Pancreas (tissue), 10 donors: ENCODE results near the gene PRRT3. TPM values are rescaled to one million over a fixed set of nuclear protein-coding genes. Genes with fewer than 3 reads are reported as not detected.
A peak's percentile ranks its signal among the peaks of the same experiment; 100 is the strongest.

Experiments used
- ATAC-seq, 4 donors: fragments of 200-7000 bp; cut with Tn5 transposase; one replicate each; pipeline versions ENCODE4 v1.8.0 to v1.9.1; 2020; ENCODE audit warnings: mild to moderate bottlenecking in 4 of 4, moderate library complexity in 4 of 4
- DNase-seq, 6 donors: peaks; one replicate each; pipeline ENCODE4 v3.0.0-alpha.2; 2020
- FAIRE-seq: peaks from 2 replicates; lab custom pipeline; 2012; peaks lifted over from hg19 to GRCh38; lab: Jason Lieb, UNC
- H3K27ac ChIP-seq, 4 donors: fragments of 200-600 bp; sonication (generic); 1 replicate in 3 of 4; 2 replicates in 1 of 4; pipeline versions ENCODE4 v1.5.0 to v1.8.0; 2020
- H3K27me3 ChIP-seq, 4 donors: fragments of 200-600 bp; one replicate each; pipeline ENCODE4 v1.8.0; 2021
- H3K36me3 ChIP-seq, 3 donors: fragments of 200-600 bp; sonication (generic) in 1 of 3; one replicate each; pipeline versions ENCODE4 v1.5.0 to v1.8.0; 2020 to 2021
- H3K4me1 ChIP-seq, 3 donors: fragments of 200-600 bp; one replicate each; pipeline ENCODE4 v1.8.0; 2021
- H3K4me3 ChIP-seq, 4 donors: fragments of 200-600 bp; sonication (generic) in 2 of 4; one replicate each; pipeline versions ENCODE4 v1.5.0 to v1.8.0; 2020 to 2021
- H3K9me3 ChIP-seq, 4 donors: fragments of 200-600 bp; one replicate each; pipeline ENCODE4 v1.8.0; 2021
- WGBS, 2 donors: extraction: QIAGEN DNeasy Blood & Tissue Kit; methylation state at CpG; one replicate each; pipeline ENCODE4 v1.1.7; 2013; 5-methylcytosine and 5-hydroxymethylcytosine counted together
- intact Hi-C, 3 donors: fragments of 100-400 bp; cut with DNase I; formaldehyde crosslinking; loops; one replicate each; pipeline versions ENCODE4 v1.11.1 to v1.14.2; 2022
- polyA plus RNA-seq, 2 donors: library from polyadenylated mRNA; stranded (reverse); fragments of 200-250 nt; gene quantifications; one replicate each; pipeline ENCODE4 v1.2.3, GENCODE V29; 2013
- total RNA-seq, 6 donors: library from RNA; stranded (reverse); fragmentation: NEBNext Ultra II Directional in 4 of 6; extraction: Animal tissue kit (Norgen Biotek cat#: 25700) in 4 of 6; gene quantifications; one replicate each; pipeline versions ENCODE4 v1.2.1 to v1.2.4, GENCODE V29; 2021 to 2023
- TF ChIP-seq, protein P1 (sequence below), 4 donors: fragments of 200-600 bp; sonication (generic) in 3 of 4; IDR thresholded peaks; one replicate each; pipeline versions ENCODE4 v1.5.0 to v1.8.0; 2021; ENCODE audit warnings: antibody characterized with exemption in 4 of 4
- donor health status: healthy with polysubstance abuse.
- donor health status: DM: no; HTN: no; CAD: no; lungs with moderate emphysema.
- donor health status: DM: no; HTN: no; CAD: no.
- donor health status: control.
- donor health status: control.
- donor health status: Bipolar disorder and iron deficiency.
- donor health status: DM: yes; HTN: yes; CAD: no.
- donor health status: DM: no; HTN: no; CAD: no.
- donor health status: DM: no; HTN: no; CAD: no.
- donor health status: DM: yes; HTN: yes; CAD: no.

Gene PRRT3
- total and polyA plus RNA-seq, 8 donors, result 1.2 to 5.1 (median 2.0) TPM

- Histone ChIP-seq H3K4me3 (no peak overlapping the region), H3K4me1 (peaks cover 0 to 5% (median 0%) of the 10 kb centered on the region in 3 donors), H3K9me3 (no peaks in the 10 kb centered on the region), H3K27me3 (no peaks in the 10 kb centered on the region), H3K27ac (no peak overlapping the region), H3K36me3 (peaks cover 0 to 8% (median 0%) of the 10 kb centered on the region in 3 donors)
- WGBS, 2 donors, result 76 to 78% methylated on average over 3 of the region's 3 CpGs
- ATAC-seq (no peak), FAIRE-seq (no peak), DNase-seq (no peak)
- intact Hi-C loops, result loop anchor here in 1 of 3 donors (10.0 kb wide), 1 partner anchor 276 kb away; no protein-coding TSS in a partner anchor
- TF ChIP-seq, protein P1, sequence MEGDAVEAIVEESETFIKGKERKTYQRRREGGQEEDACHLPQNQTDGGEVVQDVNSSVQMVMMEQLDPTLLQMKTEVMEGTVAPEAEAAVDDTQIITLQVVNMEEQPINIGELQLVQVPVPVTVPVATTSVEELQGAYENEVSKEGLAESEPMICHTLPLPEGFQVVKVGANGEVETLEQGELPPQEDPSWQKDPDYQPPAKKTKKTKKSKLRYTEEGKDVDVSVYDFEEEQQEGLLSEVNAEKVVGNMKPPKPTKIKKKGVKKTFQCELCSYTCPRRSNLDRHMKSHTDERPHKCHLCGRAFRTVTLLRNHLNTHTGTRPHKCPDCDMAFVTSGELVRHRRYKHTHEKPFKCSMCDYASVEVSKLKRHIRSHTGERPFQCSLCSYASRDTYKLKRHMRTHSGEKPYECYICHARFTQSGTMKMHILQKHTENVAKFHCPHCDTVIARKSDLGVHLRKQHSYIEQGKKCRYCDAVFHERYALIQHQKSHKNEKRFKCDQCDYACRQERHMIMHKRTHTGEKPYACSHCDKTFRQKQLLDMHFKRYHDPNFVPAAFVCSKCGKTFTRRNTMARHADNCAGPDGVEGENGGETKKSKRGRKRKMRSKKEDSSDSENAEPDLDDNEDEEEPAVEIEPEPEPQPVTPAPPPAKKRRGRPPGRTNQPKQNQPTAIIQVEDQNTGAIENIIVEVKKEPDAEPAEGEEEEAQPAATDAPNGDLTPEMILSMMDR (IDR thresholded peaks at IDR 0.05), result no peak
These were observed 3.6 kb downstream of the PRRT3 start for GRCh38 chr3:9948586-9948985.

DNA sequence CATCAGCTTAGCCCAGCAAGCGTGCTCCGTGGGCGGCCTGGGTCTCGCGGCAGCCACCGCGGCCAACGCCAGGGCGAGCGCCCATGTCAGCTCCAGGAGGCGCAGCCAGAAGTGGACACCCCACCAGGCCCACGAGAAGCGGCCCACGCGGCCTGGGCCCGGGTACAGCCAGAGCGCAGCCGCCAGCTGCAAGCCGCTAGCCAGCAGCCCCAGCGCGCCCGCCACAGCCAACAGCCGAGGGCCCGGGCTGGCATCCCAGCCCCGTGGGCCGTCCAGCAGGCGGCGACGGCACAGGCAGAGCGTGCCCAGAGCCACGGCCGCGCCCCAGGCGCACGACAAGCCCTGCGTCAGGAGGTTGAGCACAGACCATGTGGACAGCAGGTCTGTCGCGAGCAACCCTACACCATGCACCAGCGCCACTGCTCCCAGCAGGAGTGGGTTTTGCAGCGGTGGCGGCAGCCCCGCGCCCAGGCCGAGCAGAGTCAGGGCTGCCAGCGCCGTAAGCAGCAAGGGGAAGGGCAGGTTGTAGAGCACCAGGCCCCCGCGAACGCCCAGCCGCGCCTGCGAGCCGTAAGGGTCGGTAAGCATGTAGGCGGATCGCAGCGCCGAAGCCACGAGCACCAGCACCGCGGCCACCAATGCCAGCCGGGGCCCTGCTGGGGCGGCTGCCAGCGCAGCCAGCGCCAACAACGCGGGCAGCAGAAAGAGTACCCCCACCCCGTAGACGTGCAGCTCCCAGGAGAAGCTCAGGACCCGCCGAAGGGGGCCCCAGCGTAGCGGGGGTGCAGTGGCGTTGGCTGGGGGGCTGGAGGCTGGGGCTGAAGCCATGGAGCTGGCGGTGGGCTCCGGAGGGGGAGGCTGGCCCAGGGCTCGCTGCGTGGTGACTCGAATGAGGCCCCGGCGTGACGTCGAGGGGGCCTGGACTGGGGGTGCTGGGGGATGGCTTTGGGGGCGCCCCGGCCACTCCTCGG is 4.9 kb downstream of the PRRT3 start:
- ATAC-seq, result peak; percentile 87 to 90 (median 88)
- TF ChIP-seq, protein P1 (IDR thresholded peaks at IDR 0.05), result peak; percentile 20 to 46 (median 46)
- intact Hi-C loops, result loop anchor here in 1 of 3 donors (10.0 kb wide), 1 partner anchor 277 kb away; no protein-coding TSS in a partner anchor

GRCh38 chr3:9946112-9947024 is 5.8 kb downstream of the PRRT3 start:
- H3K27ac ChIP-seq, result peak overlapping the region; percentile 67 to 75 (median 72)
- intact Hi-C loops, result loop anchor here in 1 of 3 donors (10.0 kb wide), 1 partner anchor 278 kb away; no protein-coding TSS in a partner anchor

More for the DNA sequence above, 4.9 kb downstream of the PRRT3 start:
- FAIRE-seq (no peak), DNase-seq (peak; percentile 75 to 94 (median 88))
- peak overlapping the region; percentile 23 to 77 (median 56) for H3K4me3 ChIP-seq
- peaks cover 0 to 8% (median 0%) of the 10 kb centered on the region in 3 donors for H3K36me3 ChIP-seq
- H3K27ac ChIP-seq, result peak overlapping the region; percentile 67 to 75 (median 72)
- H3K4me1 ChIP-seq, result peaks cover 0 to 5% (median 0%) of the 10 kb centered on the region in 3 donors
- WGBS, 2 donors, result 27 to 33% methylated on average over 78 to 86 of the region's 86 CpGs
- H3K27me3 ChIP-seq, result no peaks in the 10 kb centered on the region
- no peaks in the 10 kb centered on the region for H3K9me3 ChIP-seq

DNA sequence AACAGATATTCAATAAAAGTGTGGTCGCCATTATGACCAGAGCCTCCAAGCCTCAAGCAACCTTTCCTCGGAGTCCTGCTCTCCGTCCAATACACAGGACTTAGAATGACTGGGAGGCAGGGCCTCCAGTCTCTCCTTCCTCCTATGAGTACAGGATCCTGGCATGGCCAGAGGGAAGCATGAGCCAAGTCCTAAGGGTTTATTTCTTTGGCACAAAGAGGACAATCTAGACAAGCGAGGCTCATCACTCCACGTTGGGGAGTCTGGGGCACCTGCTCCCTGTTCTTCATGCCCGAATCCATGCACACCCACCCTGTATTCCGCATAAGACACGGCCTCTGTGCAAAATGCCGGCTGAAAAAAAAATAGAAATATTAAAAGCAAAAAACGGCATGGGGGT is 6.8 kb downstream of the PRRT3 start:
- Histone ChIP-seq H3K4me1 (peaks cover 0 to 5% (median 0%) of the 10 kb centered on the region in 3 donors), H3K9me3 (no peaks in the 10 kb centered on the region), H3K27me3 (no peaks in the 10 kb centered on the region), H3K27ac (no peak overlapping the region), H3K4me3 (no peak overlapping the region), H3K36me3 (peaks cover 0 to 8% (median 0%) of the 10 kb centered on the region in 3 donors)
- DNase-seq (no peak), ATAC-seq (no peak), FAIRE-seq (no peak)
- TF ChIP-seq, protein P1 (IDR thresholded peaks at IDR 0.05), result no peak
- intact Hi-C loops, result loop anchor here in 1 of 3 donors (10.0 kb wide), 1 partner anchor 279 kb away; no protein-coding TSS in a partner anchor
- 77 to 89% methylated on average over 10 of the region's 10 CpGs for WGBS, 2 donors

More at GRCh38 chr3:9946112-9947024, 5.8 kb downstream of the PRRT3 start:
- FAIRE-seq (no peak), DNase-seq (peak; percentile 87 to 98 (median 94)), ATAC-seq (peak; percentile 92 to 95 (median 93))
- peak overlapping the region; percentile 23 to 77 (median 56) for H3K4me3 ChIP-seq
- peaks cover 0 to 8% (median 0%) of the 10 kb centered on the region in 3 donors for H3K36me3 ChIP-seq
- WGBS, 2 donors, result 2 to 3% methylated on average over 52 to 90 of the region's 90 CpGs
- no peaks in the 10 kb centered on the region for H3K27me3 ChIP-seq
- peaks cover 0 to 5% (median 0%) of the 10 kb centered on the region in 3 donors for H3K4me1 ChIP-seq
- no peaks in the 10 kb centered on the region for H3K9me3 ChIP-seq
- TF ChIP-seq, protein P1 (IDR thresholded peaks at IDR 0.05), result peak; percentile 54 to 73 (median 70)
